ENCODE measurements around the gene OGDH.

The OGDH gene

DNA sequence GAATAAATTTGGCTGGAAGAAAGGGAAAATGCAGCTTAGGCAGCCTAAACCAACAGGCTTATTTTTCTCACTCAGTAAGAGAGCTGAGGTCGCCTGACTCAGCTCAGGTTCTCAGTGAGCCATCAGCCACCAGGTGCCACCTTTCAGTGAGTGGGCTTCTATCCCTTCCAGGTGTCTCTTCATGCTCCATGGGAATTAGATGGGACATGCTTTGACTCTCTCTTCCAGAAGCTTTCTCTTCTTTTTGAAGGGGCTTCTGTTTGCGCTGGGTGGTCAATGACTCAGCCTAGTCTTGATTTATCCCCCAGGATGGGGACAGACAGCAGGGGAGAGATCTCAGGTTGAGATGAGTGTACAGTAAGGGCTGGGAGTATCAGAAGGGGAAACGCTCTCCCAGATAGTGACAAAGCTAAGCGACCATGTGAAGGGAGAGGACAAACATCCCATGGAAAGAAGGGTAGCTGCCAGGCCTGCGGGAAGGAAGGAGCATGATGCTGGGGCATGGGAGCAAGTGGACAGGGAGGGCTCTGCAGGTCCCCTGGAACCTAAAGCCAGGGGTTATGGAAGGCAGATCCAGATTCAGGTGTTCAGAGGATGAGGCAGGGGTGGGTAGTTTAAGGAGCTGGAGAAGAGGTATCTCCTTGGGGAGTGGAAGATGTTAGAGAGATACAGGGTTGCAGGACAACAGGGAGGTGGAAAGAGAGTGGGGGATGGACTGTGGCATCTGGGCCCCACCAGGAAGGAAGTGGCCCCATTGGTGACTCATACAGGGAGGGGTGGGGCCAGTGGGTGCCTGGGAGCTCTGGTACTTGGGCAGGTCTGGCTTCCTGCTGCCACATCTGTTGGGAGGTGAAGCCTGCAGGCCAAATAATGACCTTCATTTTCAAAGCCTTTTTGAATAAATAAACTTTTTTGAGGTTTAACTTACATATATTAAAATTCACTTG, 32.5 kb downstream of the OGDH start:
- peak; percentile 82 to 84 for DNase-seq

DNA sequence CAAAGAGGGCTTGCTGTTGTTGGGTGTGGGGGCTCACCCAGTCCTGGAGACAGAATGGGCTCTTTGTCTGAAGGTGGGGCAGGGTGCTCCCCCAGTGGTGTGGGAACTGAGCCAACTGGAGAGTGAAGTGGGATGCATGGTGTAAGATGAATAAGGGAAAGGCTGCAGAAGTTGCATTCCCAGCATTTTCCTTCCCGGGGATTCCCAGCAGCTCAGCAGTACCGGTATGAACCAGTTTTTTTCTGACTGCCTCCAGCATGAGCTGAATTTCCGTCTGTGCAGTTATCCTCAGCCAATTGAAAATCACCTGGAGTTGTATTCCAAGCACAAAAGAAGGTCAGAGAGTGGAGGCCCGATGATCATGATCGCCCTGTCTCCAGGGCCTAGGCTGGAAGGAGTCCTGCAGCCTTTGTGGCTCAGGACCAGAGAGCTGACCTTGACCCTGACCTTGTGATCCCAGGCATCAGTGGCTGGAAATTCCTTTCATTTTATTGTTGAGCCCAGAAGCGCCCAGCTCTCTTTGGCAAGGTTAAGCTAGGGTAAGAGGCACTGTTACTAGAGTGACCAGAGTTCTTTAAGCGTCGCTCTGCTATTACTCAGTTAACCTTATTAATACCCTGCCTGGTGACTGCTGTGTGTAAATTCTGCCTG, 33.4 kb downstream of the OGDH start:
- DNase-seq = no peak

DNA sequence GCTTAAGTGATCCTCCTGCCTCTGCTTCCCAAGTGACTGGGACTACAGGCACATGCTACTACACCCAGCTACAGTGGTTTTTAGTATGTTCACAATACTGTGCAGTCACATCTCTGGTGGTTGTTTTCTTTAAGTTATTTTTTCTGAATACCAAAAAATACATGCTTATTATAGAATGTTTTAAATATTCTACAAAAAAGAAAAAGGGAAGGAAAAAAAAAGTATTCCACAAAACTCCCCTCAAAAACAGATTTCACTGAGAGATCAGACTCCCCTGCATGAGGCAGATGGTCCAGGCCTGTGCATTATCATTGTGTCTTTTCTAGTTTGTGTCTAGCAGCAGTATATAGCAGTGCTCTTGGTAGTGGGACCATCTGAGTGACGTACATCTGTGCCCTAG, 36.8 kb downstream of the OGDH start:
- DNase-seq = no peak

DNA sequence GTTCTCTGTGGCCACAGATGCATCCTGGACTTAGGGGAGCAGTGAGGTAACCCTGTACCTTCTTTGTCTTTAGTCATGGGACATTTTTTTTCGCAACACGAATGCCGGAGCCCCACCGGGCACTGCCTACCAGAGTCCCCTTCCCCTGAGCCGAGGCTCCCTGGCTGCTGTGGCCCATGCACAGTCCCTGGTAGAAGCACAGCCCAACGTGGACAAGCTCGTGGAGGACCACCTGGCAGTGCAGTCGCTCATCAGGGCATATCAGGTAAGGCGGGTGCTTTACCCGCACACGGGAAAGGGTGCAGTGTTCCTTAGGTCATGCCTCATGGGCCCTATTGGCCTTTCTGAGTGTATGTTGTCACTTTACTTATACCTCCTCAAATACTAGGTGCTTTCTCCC, 38.8 kb downstream of the OGDH start:
- no peak for DNase-seq

DNA sequence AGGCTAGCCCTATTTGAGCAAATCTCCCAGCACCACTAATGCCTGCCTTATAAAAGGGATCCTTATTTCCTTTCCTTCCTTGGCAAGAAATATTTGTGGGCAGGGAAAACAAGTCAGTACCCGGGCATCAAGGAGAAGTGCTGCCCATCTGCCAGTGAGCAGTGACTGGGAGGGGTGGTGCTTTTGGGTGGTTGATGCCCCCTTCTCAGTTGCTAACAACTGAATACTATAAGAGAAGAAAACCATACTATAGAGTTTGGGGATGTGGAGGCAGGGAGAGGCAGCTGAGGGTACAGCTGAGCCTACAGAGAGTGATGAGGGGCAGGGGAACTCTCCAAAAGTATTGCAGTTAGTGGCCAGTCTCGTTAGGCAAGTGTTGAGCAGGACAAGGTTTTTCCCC, 39.3 kb downstream of the OGDH start:
- no peak for DNase-seq

DNA sequence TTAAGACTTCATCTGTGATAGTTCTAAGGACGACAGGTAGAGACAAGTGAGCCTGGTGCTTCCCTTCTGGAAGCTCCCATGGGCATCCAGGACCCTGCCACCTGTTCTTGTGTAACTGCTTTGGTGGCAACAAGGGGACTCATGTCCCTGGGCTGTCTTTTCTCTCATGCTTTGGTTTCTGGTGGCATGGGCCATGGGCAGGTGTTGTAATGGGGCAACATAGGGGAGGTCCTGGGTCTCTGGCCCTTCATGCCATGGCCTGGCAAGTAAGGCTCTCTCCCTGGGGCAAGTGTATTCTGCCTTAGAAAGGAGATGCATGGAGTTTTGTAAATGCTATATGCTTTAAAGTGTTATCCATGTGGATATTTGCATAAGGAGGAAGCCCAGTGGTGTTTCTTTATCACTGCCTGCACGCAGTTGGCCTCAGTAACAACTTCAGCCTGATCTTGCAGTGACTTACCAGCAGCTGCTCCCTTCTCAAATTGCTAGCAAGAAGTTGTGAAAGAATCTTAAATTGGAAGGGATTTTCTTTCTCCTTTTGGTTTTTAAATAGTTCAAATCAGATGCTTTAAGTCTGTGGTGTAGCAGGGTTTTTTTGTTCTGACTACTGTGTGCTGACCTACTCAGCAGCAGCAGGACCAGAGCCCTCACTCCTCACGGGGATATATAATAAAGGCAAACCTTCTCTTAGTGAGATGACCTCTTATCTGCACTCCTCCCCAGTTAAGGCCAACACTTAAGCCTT, 39.9 kb downstream of the OGDH start:
- no peak for DNase-seq

DNA sequence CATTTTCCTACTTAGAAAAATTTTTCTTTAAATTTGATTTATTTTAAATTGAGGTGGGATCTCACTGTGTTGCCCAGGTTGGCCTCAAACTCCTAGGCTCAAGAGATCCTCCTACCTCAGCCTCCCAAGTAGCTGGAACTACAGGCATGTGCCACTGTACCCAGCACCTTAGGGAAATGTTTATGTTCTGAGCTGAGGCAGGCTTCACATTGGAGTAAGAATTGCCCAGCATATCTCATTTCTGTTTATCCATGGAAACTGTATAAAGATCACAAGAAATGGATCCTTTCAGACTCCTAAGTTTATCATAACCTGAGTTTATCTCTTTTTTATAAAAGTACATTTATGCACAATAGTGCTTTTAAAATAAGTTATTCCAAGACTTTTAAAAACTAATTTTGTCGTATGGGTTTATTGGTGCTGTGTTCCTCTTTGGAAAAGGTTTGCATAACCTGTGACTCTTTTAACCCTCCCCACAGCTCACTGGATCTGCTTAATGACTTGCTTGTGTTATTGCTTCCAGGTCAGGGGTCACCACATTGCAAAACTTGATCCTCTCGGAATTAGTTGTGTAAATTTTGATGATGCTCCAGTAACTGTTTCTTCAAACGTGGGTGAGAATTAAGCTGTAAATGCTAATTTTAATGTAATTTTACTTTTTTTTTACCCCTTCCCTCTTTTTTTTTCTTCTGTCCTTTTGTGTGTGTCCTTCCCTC, 40.7 kb downstream of the OGDH start:
- no peak for DNase-seq

DNA sequence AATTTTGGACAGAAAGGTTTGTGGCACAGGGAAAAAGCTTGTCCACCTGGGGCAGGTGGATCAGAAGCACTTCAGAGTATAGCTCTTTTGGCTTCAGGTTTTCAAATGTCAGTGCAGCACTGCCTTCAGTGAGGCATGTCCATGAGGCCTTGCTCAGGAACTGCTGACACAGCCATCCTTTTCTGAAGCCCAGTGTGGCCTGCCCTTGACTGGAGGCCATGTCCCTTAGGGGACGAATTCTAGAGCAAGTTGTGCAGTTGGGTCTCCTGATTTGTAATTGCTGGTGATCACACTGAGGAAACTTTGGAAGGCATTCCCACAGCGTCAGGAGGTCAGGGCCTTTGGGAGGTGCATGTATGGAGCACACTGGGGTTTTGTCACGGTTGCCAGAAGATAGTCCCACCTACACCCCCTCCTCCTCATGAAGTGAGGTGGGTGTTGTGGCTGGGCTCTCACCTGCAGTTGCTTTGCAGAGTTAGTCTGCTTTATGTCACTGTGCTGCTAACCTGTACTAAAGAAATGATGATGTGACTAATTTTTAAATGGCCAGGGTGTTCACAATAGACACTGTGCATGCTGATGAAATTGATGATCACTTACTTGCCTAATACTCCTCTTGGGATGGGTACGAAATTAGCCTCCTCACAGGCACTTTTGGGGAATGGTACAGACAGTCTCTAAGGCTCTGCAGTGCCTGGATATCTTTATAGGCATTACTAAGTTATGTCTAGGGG, 41.7 kb downstream of the OGDH start:
- no peak for DNase-seq

DNA sequence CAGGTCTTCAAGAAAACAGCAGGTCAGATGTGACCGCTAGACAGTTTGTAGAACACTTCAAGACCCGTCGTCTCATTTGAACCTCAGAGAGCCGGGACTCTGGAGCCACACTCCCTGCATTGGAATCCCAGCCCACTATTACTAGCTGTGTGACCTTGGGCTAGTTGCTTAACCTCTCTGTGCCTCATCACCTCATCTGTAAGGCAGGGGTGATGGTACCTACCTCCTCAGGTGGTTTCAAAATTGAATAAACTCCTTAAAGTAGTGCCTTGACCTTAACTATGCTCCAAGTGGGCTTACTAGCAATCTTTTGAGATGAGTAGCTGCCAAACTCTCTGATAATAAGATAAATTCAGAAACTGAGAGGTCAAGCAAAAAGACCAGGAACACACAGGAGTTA, 43.8 kb downstream of the OGDH start:
- DNase-seq = no peak

DNA sequence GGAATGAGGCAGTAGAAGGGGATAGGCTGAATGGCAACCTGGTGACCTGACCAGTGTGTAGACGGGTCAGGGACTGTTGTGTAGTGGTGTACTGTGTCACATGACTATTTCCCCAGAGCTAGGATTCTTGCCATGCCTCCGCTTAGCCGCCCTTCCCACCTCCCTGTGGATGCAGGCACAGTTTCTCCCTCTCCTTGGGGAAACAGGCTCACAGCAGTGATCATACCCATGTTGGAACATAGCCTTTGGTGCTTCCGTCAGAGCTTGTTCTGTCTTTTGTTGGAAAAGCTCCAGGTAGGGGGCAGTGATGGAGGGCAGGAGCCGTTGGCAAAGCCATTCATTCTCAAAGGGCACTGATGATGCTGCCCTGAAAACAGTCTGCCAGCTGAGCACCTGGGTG, 44.3 kb downstream of the OGDH start:
- no peak for DNase-seq

DNA sequence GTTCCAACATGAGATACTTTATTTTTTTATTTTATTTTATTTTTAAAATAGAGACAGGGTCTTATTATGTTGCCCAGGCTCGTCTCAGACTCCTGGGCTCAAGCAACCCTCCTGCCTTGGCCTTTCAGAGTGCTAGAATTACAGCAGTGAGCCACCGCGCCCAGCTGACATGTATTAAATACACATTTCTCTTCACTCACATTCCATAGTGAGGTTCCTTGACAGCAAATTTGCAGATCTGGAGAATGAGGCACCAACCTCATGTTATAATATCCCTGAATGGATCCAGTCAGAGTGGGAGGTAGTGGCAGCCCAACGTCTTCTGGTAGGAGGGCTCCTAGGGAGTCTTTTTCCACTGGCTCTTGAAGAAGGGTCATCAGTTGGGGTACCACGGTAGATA, 46.1 kb downstream of the OGDH start:
- DNase-seq = no peak

DNA sequence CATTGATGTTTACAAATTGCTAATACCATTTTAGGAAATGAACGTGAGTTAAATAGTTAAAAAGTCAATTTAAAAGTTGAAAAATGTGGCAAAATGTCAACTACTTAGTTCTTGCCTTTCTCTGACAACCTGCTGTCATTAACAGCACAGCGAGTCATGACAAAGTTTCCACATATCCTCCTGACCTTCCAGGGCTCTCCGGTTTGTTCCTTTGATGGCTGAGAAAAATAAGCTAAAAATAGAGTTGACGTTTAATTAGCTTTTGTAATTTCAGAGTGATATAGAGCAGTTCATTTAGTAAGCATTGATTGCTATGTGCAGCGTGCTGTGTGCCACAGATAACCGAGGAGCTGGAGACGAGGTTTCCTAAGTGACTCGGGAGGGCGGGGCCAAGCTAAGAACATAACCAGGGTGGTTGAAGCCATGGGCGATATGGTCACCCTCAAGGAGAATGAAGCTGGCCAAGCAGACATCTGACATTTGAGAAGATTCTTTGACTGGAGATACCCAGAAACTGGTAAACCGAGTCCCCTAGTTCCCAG, 47.9 kb downstream of the OGDH start:
- DNase-seq = no peak

DNA sequence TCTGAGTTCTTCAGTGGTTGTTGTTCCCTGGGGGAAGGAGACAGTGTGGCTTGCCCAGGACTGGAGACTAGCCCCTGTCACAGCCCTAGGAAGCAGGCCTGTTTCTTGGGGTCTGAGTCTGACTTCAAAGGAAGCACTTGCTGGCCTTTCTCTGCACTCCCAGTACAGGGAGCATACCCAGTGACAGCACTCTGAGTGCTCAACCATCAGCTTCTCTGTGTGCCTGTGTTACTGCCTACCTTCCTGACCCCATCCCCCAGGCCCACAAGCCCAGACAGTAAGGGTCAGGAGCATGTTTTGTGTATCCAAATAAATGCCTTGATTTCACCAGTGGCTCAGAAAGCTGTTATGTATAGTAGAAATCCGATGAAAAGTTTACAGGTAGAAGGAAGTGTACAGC, 48.9 kb downstream of the OGDH start:
- no peak for DNase-seq

DNA sequence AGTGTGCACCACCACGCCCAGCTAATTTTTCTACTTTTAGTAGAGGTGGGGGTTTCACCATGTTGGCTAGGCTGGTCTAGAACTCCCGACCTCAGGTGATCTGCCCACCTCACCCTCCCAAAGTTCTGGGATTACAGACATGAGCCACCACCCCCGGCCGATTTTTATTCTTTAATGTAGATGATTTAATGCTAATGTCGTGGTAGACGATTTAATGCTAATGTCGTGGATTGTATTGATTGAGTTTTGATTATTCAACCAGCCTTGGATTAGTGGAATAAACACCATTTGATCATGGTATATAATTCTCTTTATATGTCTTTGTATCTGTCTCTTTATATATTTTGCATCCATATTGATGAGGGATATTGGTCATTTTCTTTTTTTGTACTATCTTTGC, 52.6 kb downstream of the OGDH start:
- no peak for DNase-seq

DNA sequence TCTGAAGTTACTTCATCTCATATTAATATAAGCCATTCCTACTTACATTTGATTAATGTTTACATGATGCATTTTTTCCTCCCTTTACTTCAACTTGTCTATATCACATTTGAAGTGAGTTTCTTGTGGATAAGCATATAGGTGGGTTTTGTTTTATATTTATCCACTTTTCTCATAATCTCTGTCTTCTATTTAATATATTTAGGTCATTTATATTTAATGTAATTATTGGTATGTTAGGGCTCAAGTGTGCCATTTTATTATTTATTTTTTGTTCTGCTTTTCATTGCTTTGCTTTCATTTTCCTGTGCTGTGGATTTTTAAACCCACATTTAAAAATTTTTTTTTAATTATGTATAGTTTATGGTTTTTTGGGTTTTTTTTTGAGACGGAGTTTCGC, 54.8 kb downstream of the OGDH start:
- DNase-seq = no peak

DNA sequence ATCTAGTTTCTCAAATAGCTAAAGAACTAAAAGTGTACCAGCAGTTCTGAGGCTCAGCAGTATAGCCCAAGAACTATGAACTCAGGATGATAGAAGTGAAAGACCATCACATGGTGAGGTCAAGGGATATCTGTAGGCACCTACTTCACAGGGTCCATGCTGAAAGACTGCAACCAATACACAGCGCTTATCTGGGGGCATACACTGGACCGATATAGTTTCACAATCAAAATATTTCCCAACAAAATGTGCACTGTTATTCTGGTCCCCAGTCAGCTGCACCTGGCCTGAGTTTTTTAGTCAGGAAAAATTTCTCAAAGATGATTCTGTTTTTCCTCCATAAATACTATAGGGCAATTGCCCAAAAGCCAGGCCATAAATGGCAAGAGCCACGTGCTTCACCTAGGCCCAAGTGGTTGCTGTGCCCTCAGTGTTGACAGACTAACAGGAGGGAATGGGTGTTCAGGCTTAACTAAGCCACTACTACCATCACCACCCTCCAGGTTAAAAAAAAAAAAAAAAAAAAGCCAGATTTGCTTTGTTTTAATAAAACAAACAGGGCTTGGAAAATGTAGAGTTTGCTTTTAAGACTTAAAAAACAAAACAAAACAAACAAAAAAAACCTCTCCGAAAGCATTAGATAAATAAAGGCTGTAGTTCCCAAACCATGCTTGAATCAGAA, 58.5 kb downstream of the OGDH start:
- DNase-seq = no peak

DNA sequence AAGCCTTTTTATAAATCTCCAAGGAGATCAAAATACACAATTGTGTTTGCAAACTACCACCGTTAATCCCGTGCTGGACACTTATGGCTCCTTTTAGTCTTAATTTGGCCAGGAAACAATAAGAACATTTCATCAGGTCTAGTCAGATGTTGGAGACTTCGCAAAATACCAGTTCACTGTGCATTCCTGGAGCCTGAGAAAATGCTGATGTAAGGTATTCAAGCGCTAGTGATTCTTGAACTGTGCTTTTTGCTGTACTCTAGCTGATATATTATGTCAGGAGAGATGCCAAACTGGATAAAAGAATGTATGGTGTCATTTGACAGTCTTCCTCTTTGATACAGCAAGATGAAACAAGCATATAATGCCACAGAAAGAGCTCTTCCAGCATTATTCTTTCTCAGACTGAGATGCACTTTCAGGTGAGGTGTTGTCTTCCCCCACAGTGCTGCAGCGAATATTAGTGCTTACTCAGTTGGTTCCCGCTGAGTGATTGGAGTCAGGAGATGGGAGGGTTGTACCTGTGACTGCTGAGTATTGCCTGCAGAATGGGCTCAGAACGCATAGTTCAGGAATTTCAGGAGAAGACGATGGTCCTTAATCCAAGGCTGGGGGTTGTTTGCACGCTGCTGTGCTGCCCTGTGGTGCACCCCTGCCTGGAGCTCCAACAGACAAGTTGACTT, 59.2 kb downstream of the OGDH start:
- DNase-seq = no peak

DNA sequence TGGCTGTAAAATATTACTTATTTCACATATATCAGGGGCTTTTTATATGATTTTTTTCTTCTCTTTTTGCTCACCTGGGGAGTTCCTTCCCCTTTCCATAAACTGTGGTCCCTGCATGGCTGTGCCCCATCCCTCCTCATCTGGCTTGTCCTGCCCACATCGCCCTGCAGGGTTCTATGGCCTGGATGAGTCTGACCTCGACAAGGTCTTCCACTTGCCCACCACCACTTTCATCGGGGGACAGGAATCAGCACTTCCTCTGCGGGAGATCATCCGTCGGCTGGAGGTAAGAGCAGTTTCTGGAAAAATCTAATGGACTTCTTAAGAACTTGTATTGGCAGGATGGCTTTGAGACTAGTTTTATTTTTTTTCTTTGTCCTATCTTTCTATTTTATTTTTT, 60.1 kb downstream of the OGDH start:
- no peak for DNase-seq

DNA sequence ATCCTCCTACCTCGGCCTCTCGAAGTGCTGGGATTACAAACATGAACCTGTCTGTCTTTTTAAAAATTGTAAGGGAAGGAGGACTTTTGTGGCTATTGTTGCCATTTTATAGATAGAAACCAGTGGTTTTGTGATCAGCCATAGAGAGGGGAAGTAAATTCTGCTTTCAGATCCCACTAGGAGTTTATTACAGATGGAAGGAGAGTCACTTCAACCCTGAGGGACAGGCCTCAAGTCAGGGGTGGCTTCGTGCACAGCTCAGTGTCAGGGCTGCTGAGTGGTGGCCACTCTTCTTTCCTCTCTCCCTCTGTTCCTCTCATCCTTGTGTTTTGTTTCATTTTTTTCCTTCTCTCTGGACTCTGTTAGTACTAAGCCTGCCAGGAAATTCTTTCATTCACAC, 60.8 kb downstream of the OGDH start:
- DNase-seq = no peak

DNA sequence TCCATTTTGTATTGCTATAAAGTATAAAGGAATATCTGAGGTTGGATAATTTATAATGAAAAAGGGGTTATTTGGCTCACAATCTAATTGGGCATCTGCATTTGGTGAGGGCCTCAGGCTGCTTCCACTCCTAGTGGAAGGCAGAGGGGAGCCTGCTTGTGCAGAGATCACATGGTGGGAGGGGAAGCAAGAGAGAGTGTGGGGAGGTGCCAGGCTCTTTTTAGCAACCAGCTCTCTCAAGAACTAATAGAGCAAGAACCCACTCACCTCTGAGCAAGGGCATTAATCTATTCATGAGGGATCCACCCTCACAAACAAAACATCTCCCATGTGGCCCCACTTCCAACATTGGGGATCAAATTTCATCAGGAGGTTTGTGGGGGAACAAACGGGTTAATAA, 64.6 kb downstream of the OGDH start:
- no peak for DNase-seq

DNA sequence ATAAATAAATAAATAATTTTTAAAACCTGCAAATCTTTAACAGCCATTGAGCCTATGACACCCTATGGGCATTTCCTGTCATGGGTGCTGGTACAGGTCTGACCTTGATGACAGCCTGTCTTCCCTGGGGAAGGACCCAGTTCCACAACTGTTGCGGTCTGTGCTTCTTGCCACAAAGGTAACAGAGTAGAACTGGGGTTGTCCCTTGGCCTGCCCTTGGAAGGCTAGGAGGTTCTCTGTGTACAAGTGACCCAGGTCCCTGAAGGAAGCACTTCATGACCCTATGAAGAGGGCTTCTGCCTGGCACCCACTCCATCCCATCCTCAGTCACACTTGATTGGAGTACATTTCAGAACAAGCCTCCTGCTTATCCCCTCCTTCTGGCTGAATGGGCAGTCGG, 66.9 kb downstream of the OGDH start:
- no peak for DNase-seq

All from stimulated activated CD4-positive, alpha-beta T cell treated with anti-CD3 and anti-CD28 coated beads, Interleukin-2, amount 100 ng/mL, for 24 hours (primary cell).